WERI-Rb-1 (cell line): ENCODE measurements around the gene FAM3B.

Experiments
- DNase-seq: peaks from one replicate; pipeline ENCODE4 v3.0.0-alpha.2; 2020
- H3K27ac ChIP-seq: fragments of 250-450 bp; sonication (Bioruptor Pico); 2 replicates; pipeline ENCODE4 v1.5.1; 2020; ENCODE audit warnings: mild to moderate bottlenecking, moderate library complexity
- H3K27me3 ChIP-seq: fragments of 250-450 bp; sonication (Bioruptor Pico); 2 replicates; pipeline ENCODE4 v1.5.1; 2021; ENCODE audit warnings: mild to moderate bottlenecking, low read depth, moderate library complexity; ENCODE audit not compliant: insufficient read depth, severe bottlenecking
- H3K36me3 ChIP-seq: fragments of 250-450 bp; sonication (Bioruptor Pico); 2 replicates; pipeline ENCODE4 v1.5.1; 2020; ENCODE audit warnings: mild to moderate bottlenecking, moderate library complexity
- H3K4me3 ChIP-seq: 2 replicates; pipeline ENCODE4 v1.5.1; 2011; ENCODE audit warnings: low read depth, mild to moderate bottlenecking, control low read depth, low read length
- H3K9me3 ChIP-seq: fragments of 250-450 bp; sonication (Bioruptor Pico); 2 replicates; pipeline ENCODE4 v1.5.1; 2021; ENCODE audit warnings: mild to moderate bottlenecking, moderate library complexity; ENCODE audit not compliant: severe bottlenecking
- CTCF ChIP-seq: IDR thresholded peaks from 2 replicates; pipeline ENCODE4 v1.5.1; 2011; ENCODE audit warnings: low read depth, mild to moderate bottlenecking, control low read depth, inconsistent platforms, low read length

FAM3B gene

DNA sequence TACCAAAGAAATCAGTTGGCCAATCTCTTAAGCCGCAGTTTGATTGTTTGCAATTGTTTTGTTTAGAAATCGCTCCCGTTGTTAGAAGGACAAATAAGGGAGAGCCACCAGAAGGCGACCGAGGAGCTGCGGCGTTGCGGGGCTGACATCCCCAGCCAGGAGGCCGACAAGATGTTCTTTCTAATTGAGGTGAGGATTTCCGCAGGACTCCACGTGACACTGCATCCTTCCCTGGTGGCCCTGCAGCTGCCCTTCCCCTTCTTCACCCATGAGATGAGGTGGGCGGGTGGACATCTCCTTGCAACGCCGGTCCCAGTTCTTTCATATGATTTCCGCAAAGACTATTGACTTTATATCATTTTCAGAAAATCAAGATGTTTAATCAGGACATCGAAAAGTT lies 82.2 kb downstream of the FAM3B start:
- TF ChIP-seq CTCF = no peak
- no peak for DNase-seq
- Histone ChIP-seq H3K36me3 (no peaks in the 10 kb centered on the region), H3K27ac (no peak overlapping the region), H3K27me3 (no peaks in the 10 kb centered on the region), H3K4me3 (no peak overlapping the region), H3K9me3 (no peaks in the 10 kb centered on the region)

- no peaks in the 10 kb centered on the region for H3K27me3 ChIP-seq
- H3K9me3 ChIP-seq = no peaks in the 10 kb centered on the region
- TF ChIP-seq CTCF = no peak
- H3K36me3 ChIP-seq = no peaks in the 10 kb centered on the region
- no peak for DNase-seq
- no peak overlapping the region for H3K27ac ChIP-seq
- no peak overlapping the region for H3K4me3 ChIP-seq
Measured at GRCh38 chr21:41399246-41399800, 82.7 kb downstream of the FAM3B start.

GRCh38 chr21:41402231-41402630 lies 85.6 kb downstream of the FAM3B start:
- no peak for TF ChIP-seq CTCF
- no peak overlapping the region for H3K27ac ChIP-seq
- no peaks in the 10 kb centered on the region for H3K9me3 ChIP-seq
- H3K4me3 ChIP-seq = no peak overlapping the region
- H3K36me3 ChIP-seq = no peaks in the 10 kb centered on the region
- H3K27me3 ChIP-seq = no peaks in the 10 kb centered on the region
- DNase-seq = no peak

GRCh38 chr21:41402796-41403195 lies 86.2 kb downstream of the FAM3B start:
- Histone ChIP-seq H3K36me3 (no peaks in the 10 kb centered on the region), H3K27me3 (no peaks in the 10 kb centered on the region)

DNA sequence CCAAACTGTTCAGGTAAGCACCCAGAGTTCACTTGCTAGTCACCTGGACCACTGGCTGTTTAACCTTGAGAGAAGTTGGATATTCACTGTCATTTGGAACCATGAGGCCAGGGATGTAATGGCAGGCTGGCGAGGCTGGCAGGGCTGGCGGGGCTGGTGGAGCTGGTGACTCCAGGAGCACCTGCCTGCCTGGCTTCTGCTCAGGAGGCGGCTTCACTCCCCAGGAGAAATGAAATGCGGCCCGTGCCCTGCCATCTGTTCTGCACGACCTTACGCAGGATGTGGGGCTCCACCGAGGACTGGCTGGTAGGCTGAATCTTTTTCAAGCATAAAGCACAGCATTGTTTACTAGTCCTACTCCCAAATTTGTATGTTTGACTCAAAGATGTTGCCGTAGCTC lies 86.7 kb downstream of the FAM3B start:
- H3K36me3 ChIP-seq = no peaks in the 10 kb centered on the region

More at GRCh38 chr21:41402796-41403195, 86.2 kb downstream of the FAM3B start:
- Histone ChIP-seq H3K27ac (no peak overlapping the region), H3K4me3 (no peak overlapping the region), H3K9me3 (no peaks in the 10 kb centered on the region)
- DNase-seq = no peak
- no peak for TF ChIP-seq CTCF

More for the DNA sequence above, 86.7 kb downstream of the FAM3B start:
- TF ChIP-seq CTCF = no peak
- no peak for DNase-seq
- Histone ChIP-seq H3K27me3 (no peaks in the 10 kb centered on the region), H3K27ac (no peak overlapping the region), H3K4me3 (no peak overlapping the region), H3K9me3 (no peaks in the 10 kb centered on the region)
